ENCODE measurements around the gene ATG5. TPM values are rescaled to one million over a fixed set of nuclear protein-coding genes. Genes with fewer than 3 reads are reported as not detected.

Gene ATG5
- total RNA-seq, 4 donors from 2014 or later = 25.3 to 47.8 (median 35.2) TPM

- Histone ChIP-seq H3K9me3 (no peaks in the 10 kb centered on the region), H3K27ac (replicated peaks in 1 of 4) (no peak overlapping the region), H3K4me1 (peaks cover 0 to 6% (median 0%) of the 10 kb centered on the region in 4 donors), H3K27me3 (no peaks in the 10 kb centered on the region), H3K36me3 (peaks cover 0 to 22% (median 9%) of the 10 kb centered on the region in 4 donors), H3K4me3 (no peak overlapping the region)
- TF ChIP-seq CTCF (IDR thresholded peaks at IDR 0.05) = no peak
- no peak for TF ChIP-seq POLR2A (IDR thresholded peaks at IDR 0.05; ENCODE audit: low read depth)
- TF ChIP-seq POLR2AphosphoS5 (IDR thresholded peaks at IDR 0.05) = no peak
- TF ChIP-seq EP300 (IDR thresholded peaks at IDR 0.05) = no peak
- WGBS = 89% methylated on average over 4 of the region's 4 CpGs
- intact Hi-C loops (cut with DNase I) = no loop called here
- no peak for DNase-seq (ENCODE audit: extremely low spot score)
These were observed 128.1 kb downstream of the ATG5 start for GRCh38 chr6:106197441-106197840.

GRCh38 chr6:106194949-106195921, 130.3 kb downstream of the ATG5 start:
- Histone ChIP-seq H3K4me3 (no peak overlapping the region), H3K4me1 (peaks cover 0 to 6% (median 0%) of the 10 kb centered on the region in 4 donors), H3K27me3 (no peaks in the 10 kb centered on the region), H3K36me3 (peaks cover 0 to 14% (median 3%) of the 10 kb centered on the region in 4 donors), H3K9me3 (no peaks in the 10 kb centered on the region), H3K27ac (replicated peaks in 1 of 4) (no peak overlapping the region)
- 91% methylated on average over 7 of the region's 7 CpGs for WGBS
- TF ChIP-seq EP300 (IDR thresholded peaks at IDR 0.05) = no peak
- DNase-seq (ENCODE audit: extremely low spot score) = no peak
- intact Hi-C loops (cut with DNase I) = no loop called here

- WGBS = 55% methylated on average over 4 of the region's 4 CpGs
- Histone ChIP-seq H3K4me3 (no peak overlapping the region), H3K4me1 (no peaks in the 10 kb centered on the region), H3K36me3 (peaks cover 0 to 9% (median 0%) of the 10 kb centered on the region in 4 donors), H3K27me3 (no peaks in the 10 kb centered on the region), H3K9me3 (no peaks in the 10 kb centered on the region), H3K27ac (replicated peaks in 1 of 4) (no peak overlapping the region)
- intact Hi-C loops (cut with DNase I) = no loop called here
- no peak for DNase-seq (ENCODE audit: extremely low spot score)
- TF ChIP-seq CTCF (IDR thresholded peaks at IDR 0.05) (no peak), POLR2AphosphoS5 (IDR thresholded peaks at IDR 0.05) (no peak), EP300 (IDR thresholded peaks at IDR 0.05) (no peak), POLR2A (IDR thresholded peaks at IDR 0.05; ENCODE audit: low read depth) (no peak)
These were observed 132.7 kb downstream of the ATG5 start for GRCh38 chr6:106192824-106193223.

GRCh38 chr6:106188104-106188794, 137.3 kb downstream of the ATG5 start:
- TF ChIP-seq CTCF (IDR thresholded peaks at IDR 0.05) (no peak), EP300 (IDR thresholded peaks at IDR 0.05) (no peak), POLR2A (IDR thresholded peaks at IDR 0.05; ENCODE audit: low read depth) (no peak), POLR2AphosphoS5 (IDR thresholded peaks at IDR 0.05) (no peak)
- H3K27ac ChIP-seq (replicated peaks in 1 of 4) = no peak overlapping the region
- WGBS = 94% methylated on average over 1 of the region's 1 CpG
- H3K4me1 ChIP-seq = no peaks in the 10 kb centered on the region
- no peaks in the 10 kb centered on the region for H3K9me3 ChIP-seq
- intact Hi-C loops (cut with DNase I) = no loop called here
- H3K27me3 ChIP-seq = no peaks in the 10 kb centered on the region
- H3K36me3 ChIP-seq = peaks cover 0 to 12% (median 5%) of the 10 kb centered on the region in 4 donors
- H3K4me3 ChIP-seq = no peak overlapping the region
- no peak for DNase-seq (ENCODE audit: extremely low spot score)

GRCh38 chr6:106187424-106187982, 138.1 kb downstream of the ATG5 start:
- H3K4me1 ChIP-seq = no peaks in the 10 kb centered on the region
- TF ChIP-seq CTCF (IDR thresholded peaks at IDR 0.05) (no peak), POLR2A (IDR thresholded peaks at IDR 0.05; ENCODE audit: low read depth) (no peak), POLR2AphosphoS5 (IDR thresholded peaks at IDR 0.05) (no peak), EP300 (IDR thresholded peaks at IDR 0.05) (no peak)
- WGBS = 74% methylated on average over 1 of the region's 1 CpG
- intact Hi-C loops (cut with DNase I) = no loop called here
- H3K36me3 ChIP-seq = peaks cover 0 to 12% (median 5%) of the 10 kb centered on the region in 4 donors
- H3K27ac ChIP-seq (replicated peaks in 1 of 4) = no peak overlapping the region
- no peaks in the 10 kb centered on the region for H3K27me3 ChIP-seq
- no peaks in the 10 kb centered on the region for H3K9me3 ChIP-seq
- H3K4me3 ChIP-seq = no peak overlapping the region
- DNase-seq (ENCODE audit: extremely low spot score) = no peak
